Activated naive CD4-positive, alpha-beta T cell treated with anti-CD3 and anti-CD28 coated beads, Interleukin-2, amount 10 ng/mL, durations not matched to agents 7 days and 5 days (primary cell): ENCODE data around the gene CRIP2.

Source experiments
- CTCF ChIA-PET: fragments of 350-600 bp; sonication (Branson Sonifier 250); formaldehyde crosslinking; loops from one replicate; lab custom pipeline; 2021; ENCODE audit warnings: antibody characterized with exemption; lab: Charles Lee
- DNase-seq: peaks from one replicate; pipeline ENCODE4 v3.0.0-alpha.2; 2020
- H3K27ac Mint-ChIP-seq: one replicate; pipeline ENCODE4 v1.8.0; 2021; ENCODE audit warnings: mild to moderate bottlenecking, moderate library complexity, mixed read lengths
- H3K27me3 Mint-ChIP-seq: one replicate; pipeline ENCODE4 v1.8.0; 2021; ENCODE audit warnings: mild to moderate bottlenecking, mixed read lengths
- H3K36me3 Mint-ChIP-seq: one replicate; pipeline ENCODE4 v1.8.0; 2021; ENCODE audit warnings: mixed read lengths
- H3K4me1 Mint-ChIP-seq: one replicate; pipeline ENCODE4 v1.8.0; 2021; ENCODE audit warnings: mixed read lengths
- H3K4me3 Mint-ChIP-seq: one replicate; pipeline ENCODE4 v1.8.0; 2021; ENCODE audit warnings: mild to moderate bottlenecking, moderate library complexity, mixed read lengths
- H3K9me3 Mint-ChIP-seq: one replicate; pipeline ENCODE4 v1.8.0; 2021; ENCODE audit warnings: mixed read lengths

CRIP2 gene

GRCh38 chr14:105481886-105482457, 7.4 kb downstream of the CRIP2 start:
- peak overlapping the region; percentile 93 for H3K27ac Mint-ChIP-seq
- H3K9me3 Mint-ChIP-seq: no peaks in the 10 kb centered on the region
- H3K4me3 Mint-ChIP-seq: peak overlapping the region; percentile 59
- H3K4me1 Mint-ChIP-seq: peaks cover 63% of the 10 kb centered on the region
- H3K36me3 Mint-ChIP-seq: peaks cover 2% of the 10 kb centered on the region
- peaks cover 67% of the 10 kb centered on the region for H3K27me3 Mint-ChIP-seq
- DNase-seq: peak; percentile 98
- CTCF ChIA-PET: interaction anchor here (0.6 to 2.7 kb wide), 5 partner anchors 9 to 111 kb away, joined by 5 to 97 read pairs (median 14); partner anchors contain the start of gene TEDC1

- Mint-ChIP-seq H3K4me1 (peaks cover 60% of the 10 kb centered on the region), H3K27me3 (peaks cover 65% of the 10 kb centered on the region), H3K36me3 (no peaks in the 10 kb centered on the region), H3K4me3 (no peak overlapping the region), H3K27ac (peak overlapping the region; percentile 93), H3K9me3 (no peaks in the 10 kb centered on the region)
- no peak for DNase-seq
- CTCF ChIA-PET: interaction anchor here (0.6 to 2.7 kb wide), 5 partner anchors 8 to 112 kb away, joined by 5 to 97 read pairs (median 14); partner anchors contain the start of gene TEDC1
These were observed 8.0 kb downstream of the CRIP2 start for GRCh38 chr14:105482486-105483110.

GRCh38 chr14:105483300-105484068, 8.9 kb downstream of the CRIP2 start:
- Mint-ChIP-seq H3K4me1 (peaks cover 62% of the 10 kb centered on the region), H3K27me3 (peaks cover 61% of the 10 kb centered on the region), H3K27ac (no peak overlapping the region), H3K36me3 (peaks cover 2% of the 10 kb centered on the region), H3K4me3 (no peak overlapping the region), H3K9me3 (no peaks in the 10 kb centered on the region)
- CTCF ChIA-PET: no interaction called here
- DNase-seq: no peak

GRCh38 chr14:105484069-105484996, 9.7 kb downstream of the CRIP2 start:
- CTCF ChIA-PET: no interaction called here
- peak; percentile 70 for DNase-seq
- no peaks in the 10 kb centered on the region for H3K9me3 Mint-ChIP-seq

GRCh38 chr14:105484997-105485393, 10.4 kb downstream of the CRIP2 start:
- H3K9me3 Mint-ChIP-seq: no peaks in the 10 kb centered on the region
- peaks cover 7% of the 10 kb centered on the region for H3K36me3 Mint-ChIP-seq
- DNase-seq: no peak
- CTCF ChIA-PET: no interaction called here
- H3K27me3 Mint-ChIP-seq: peaks cover 49% of the 10 kb centered on the region
- H3K4me1 Mint-ChIP-seq: peaks cover 65% of the 10 kb centered on the region
- no peak overlapping the region for H3K4me3 Mint-ChIP-seq
- H3K27ac Mint-ChIP-seq: no peak overlapping the region

More at GRCh38 chr14:105484069-105484996, 9.7 kb downstream of the CRIP2 start:
- no peak overlapping the region for H3K4me3 Mint-ChIP-seq
- peaks cover 55% of the 10 kb centered on the region for H3K27me3 Mint-ChIP-seq
- H3K36me3 Mint-ChIP-seq: peaks cover 4% of the 10 kb centered on the region
- H3K27ac Mint-ChIP-seq: peak overlapping the region; percentile 80
- H3K4me1 Mint-ChIP-seq: peaks cover 68% of the 10 kb centered on the region

GRCh38 chr14:105485739-105486162, 11.1 kb downstream of the CRIP2 start:
- CTCF ChIA-PET: interaction anchor here (0.6 to 1.4 kb wide), 2 partner anchors 22 to 47 kb away, joined by 4 read pairs; no protein-coding TSS in a partner anchor
- Mint-ChIP-seq H3K36me3 (peaks cover 7% of the 10 kb centered on the region), H3K4me3 (peak overlapping the region; percentile 41), H3K4me1 (peaks cover 61% of the 10 kb centered on the region), H3K27ac (peak overlapping the region; percentile 42), H3K27me3 (peaks cover 41% of the 10 kb centered on the region), H3K9me3 (no peaks in the 10 kb centered on the region)
- peak; percentile 60 for DNase-seq

- DNase-seq: no peak
- CTCF ChIA-PET: interaction anchor here (0.6 to 1.4 kb wide), 2 partner anchors 21 to 46 kb away, joined by 4 read pairs; no protein-coding TSS in a partner anchor
- Mint-ChIP-seq H3K36me3 (peaks cover 7% of the 10 kb centered on the region), H3K4me3 (peak within 1 kb of the TSS; percentile 90), H3K4me1 (peaks cover 55% of the 10 kb centered on the region), H3K27me3 (peaks cover 35% of the 10 kb centered on the region), H3K27ac (peak within 1 kb of the TSS; percentile 89), H3K9me3 (no peaks in the 10 kb centered on the region)
These were observed 11.7 kb downstream of the CRIP2 start, which contains the start of gene CRIP1 for GRCh38 chr14:105486163-105486973. Gene CRIP1 (plus strand): TSS chr14:105486886. CDS start chr14:105487260, 374 bp downstream.

GRCh38 chr14:105486974-105487448, 12.4 kb downstream of the CRIP2 start:
- CTCF ChIA-PET: interaction anchor here (1.4 kb wide), 1 partner anchor 45 kb away, joined by 4 read pairs; no protein-coding TSS in a partner anchor
- Mint-ChIP-seq H3K4me1 (peaks cover 54% of the 10 kb centered on the region), H3K36me3 (peaks cover 7% of the 10 kb centered on the region), H3K9me3 (no peaks in the 10 kb centered on the region), H3K27me3 (peaks cover 34% of the 10 kb centered on the region), H3K4me3 (peak overlapping the region; percentile 90), H3K27ac (peak overlapping the region; percentile 70)
- peak; percentile 73 for DNase-seq

- DNase-seq: peak; percentile 84
- Mint-ChIP-seq H3K27ac (peak overlapping the region; percentile 89), H3K36me3 (peaks cover 7% of the 10 kb centered on the region), H3K27me3 (peaks cover 34% of the 10 kb centered on the region), H3K4me3 (peak overlapping the region; percentile 90), H3K9me3 (no peaks in the 10 kb centered on the region), H3K4me1 (peaks cover 51% of the 10 kb centered on the region)
- CTCF ChIA-PET: no interaction called here
These were observed 12.9 kb downstream of the CRIP2 start for GRCh38 chr14:105487449-105487985.

GRCh38 chr14:105487986-105488777, 13.6 kb downstream of the CRIP2 start:
- Mint-ChIP-seq H3K9me3 (no peaks in the 10 kb centered on the region), H3K36me3 (peaks cover 7% of the 10 kb centered on the region), H3K4me3 (peak overlapping the region; percentile 90), H3K27me3 (peaks cover 34% of the 10 kb centered on the region), H3K27ac (peak overlapping the region; percentile 89), H3K4me1 (peaks cover 46% of the 10 kb centered on the region)
- DNase-seq: peak; percentile 51
- CTCF ChIA-PET: interaction anchor here (1.1 to 2.5 kb wide), 4 partner anchors 40 to 116 kb away, joined by 3 to 66 read pairs (median 10); no protein-coding TSS in a partner anchor

- H3K9me3 Mint-ChIP-seq: no peaks in the 10 kb centered on the region
- peaks cover 50% of the 10 kb centered on the region for H3K4me1 Mint-ChIP-seq
- peak overlapping the region; percentile 95 for H3K27ac Mint-ChIP-seq
- H3K36me3 Mint-ChIP-seq: peaks cover 7% of the 10 kb centered on the region
- H3K4me3 Mint-ChIP-seq: peak overlapping the region; percentile 90
- H3K27me3 Mint-ChIP-seq: peaks cover 34% of the 10 kb centered on the region
- CTCF ChIA-PET: interaction anchor here (0.9 to 4.2 kb wide), 11 partner anchors 8 to 320 kb away, joined by 3 to 97 read pairs (median 6); partner anchors contain the start of genes BRF1 and JAG2
- DNase-seq: no peak
These were observed 14.3 kb downstream of the CRIP2 start for GRCh38 chr14:105488781-105489541.
